Measurements from ENCODE around the gene BCL2. TPM values are rescaled to one million over a fixed set of nuclear protein-coding genes. Genes with fewer than 3 reads are reported as not detected.

The BCL2 gene
- polyA plus RNA-seq, 1 experiment: 0.35 TPM

DNA sequence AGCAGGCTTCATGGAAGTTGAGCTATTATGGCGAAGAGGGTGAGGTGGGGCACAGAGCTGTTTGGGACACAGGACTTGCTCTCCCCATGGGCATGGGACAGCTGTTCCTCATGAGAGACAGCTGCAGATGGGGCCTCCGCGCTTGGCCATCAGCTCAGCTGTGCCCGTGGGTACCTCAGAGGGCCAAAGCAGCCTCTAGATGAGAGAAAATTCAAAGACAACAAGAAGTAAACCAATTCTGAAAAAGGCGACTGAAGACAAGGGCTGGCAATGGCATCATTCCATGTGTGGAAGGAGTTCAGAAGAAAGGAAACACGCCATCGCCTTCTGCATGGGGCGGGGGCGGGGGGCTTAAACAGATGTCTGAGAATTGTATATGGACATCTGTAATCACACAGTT, 136.2 kb downstream of the BCL2 start:
- POLR2A ChIA-PET: no interaction called here
- no peak overlapping the region for H3K27ac ChIP-seq (ENCODE audit: low read depth, low read length)
- CTCF ChIA-PET: no interaction called here

GRCh38 chr18:63182861-63183260, 136.7 kb downstream of the BCL2 start:
- Histone ChIP-seq H3K9me3 (ENCODE audit: control insufficient read depth, insufficient read depth, low read length) (no peaks in the 10 kb centered on the region), H3K27me3 (ENCODE audit: control insufficient read depth, insufficient read depth, low read length) (peaks cover 23% of the 10 kb centered on the region), H3K4me3 (ENCODE audit: low read depth, low read length) (no peak overlapping the region), H3K27ac (ENCODE audit: low read depth, low read length) (no peak overlapping the region)
- DNase-seq (ENCODE audit: low read depth, low spot score): no peak
- POLR2A ChIA-PET: no interaction called here
- TF ChIP-seq, protein P1, sequence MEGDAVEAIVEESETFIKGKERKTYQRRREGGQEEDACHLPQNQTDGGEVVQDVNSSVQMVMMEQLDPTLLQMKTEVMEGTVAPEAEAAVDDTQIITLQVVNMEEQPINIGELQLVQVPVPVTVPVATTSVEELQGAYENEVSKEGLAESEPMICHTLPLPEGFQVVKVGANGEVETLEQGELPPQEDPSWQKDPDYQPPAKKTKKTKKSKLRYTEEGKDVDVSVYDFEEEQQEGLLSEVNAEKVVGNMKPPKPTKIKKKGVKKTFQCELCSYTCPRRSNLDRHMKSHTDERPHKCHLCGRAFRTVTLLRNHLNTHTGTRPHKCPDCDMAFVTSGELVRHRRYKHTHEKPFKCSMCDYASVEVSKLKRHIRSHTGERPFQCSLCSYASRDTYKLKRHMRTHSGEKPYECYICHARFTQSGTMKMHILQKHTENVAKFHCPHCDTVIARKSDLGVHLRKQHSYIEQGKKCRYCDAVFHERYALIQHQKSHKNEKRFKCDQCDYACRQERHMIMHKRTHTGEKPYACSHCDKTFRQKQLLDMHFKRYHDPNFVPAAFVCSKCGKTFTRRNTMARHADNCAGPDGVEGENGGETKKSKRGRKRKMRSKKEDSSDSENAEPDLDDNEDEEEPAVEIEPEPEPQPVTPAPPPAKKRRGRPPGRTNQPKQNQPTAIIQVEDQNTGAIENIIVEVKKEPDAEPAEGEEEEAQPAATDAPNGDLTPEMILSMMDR (IDR thresholded peaks at IDR 0.05; ENCODE audit: low read depth, low read length): no peak
- CTCF ChIA-PET: no interaction called here

More for the DNA sequence above, 136.2 kb downstream of the BCL2 start:
- TF ChIP-seq, protein P1 (IDR thresholded peaks at IDR 0.05; ENCODE audit: low read depth, low read length): no peak
- no peak for DNase-seq (ENCODE audit: low read depth, low spot score)
- peaks cover 18% of the 10 kb centered on the region for H3K27me3 ChIP-seq (ENCODE audit: control insufficient read depth, insufficient read depth, low read length)
- H3K4me3 ChIP-seq (ENCODE audit: low read depth, low read length): no peak overlapping the region
- H3K9me3 ChIP-seq (ENCODE audit: control insufficient read depth, insufficient read depth, low read length): no peaks in the 10 kb centered on the region

- TF ChIP-seq, protein P1 (IDR thresholded peaks at IDR 0.05; ENCODE audit: low read depth, low read length): no peak
- Histone ChIP-seq H3K9me3 (ENCODE audit: control insufficient read depth, insufficient read depth, low read length) (no peaks in the 10 kb centered on the region), H3K27ac (ENCODE audit: low read depth, low read length) (no peak overlapping the region), H3K4me3 (ENCODE audit: low read depth, low read length) (no peak overlapping the region), H3K27me3 (ENCODE audit: control insufficient read depth, insufficient read depth, low read length) (peaks cover 27% of the 10 kb centered on the region)
- no peak for DNase-seq (ENCODE audit: low read depth, low spot score)
- CTCF ChIA-PET: no interaction called here
- POLR2A ChIA-PET: no interaction called here
Observed at GRCh38 chr18:63182310-63182772, 137.2 kb downstream of the BCL2 start.

DNA sequence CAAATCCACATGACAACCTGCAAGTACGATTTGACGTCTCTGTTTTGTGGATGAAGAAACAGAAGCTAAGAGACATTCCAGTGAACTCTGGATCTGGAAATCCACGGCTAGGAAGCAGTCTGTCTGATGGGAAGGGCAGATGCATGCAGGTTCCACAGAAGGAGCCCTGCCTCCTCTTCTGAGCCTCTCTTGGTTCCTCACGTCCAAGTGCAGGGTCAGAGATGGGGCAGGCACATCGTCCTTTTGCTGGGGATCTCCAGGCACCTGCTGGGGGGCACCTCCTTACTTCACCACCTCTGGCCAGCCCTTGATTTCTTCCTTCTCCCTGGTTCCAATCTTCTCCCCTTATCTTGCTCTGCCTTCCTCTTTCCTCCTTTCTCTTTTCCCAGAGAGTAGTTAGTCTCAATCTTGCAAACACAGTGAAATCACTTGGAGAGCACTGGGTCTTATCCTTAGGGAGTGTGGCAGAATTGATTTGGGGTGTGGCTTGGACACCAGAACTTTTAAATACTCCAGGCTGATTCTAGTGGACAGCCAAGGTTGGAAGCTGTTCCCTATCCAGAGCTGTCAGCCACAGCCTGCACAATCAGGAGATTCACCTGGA, 137.8 kb downstream of the BCL2 start:
- no peak overlapping the region for H3K4me3 ChIP-seq (ENCODE audit: low read depth, low read length)
- no peak for DNase-seq (ENCODE audit: low read depth, low spot score)
- peaks cover 28% of the 10 kb centered on the region for H3K27me3 ChIP-seq (ENCODE audit: control insufficient read depth, insufficient read depth, low read length)
- no peaks in the 10 kb centered on the region for H3K9me3 ChIP-seq (ENCODE audit: control insufficient read depth, insufficient read depth, low read length)
- TF ChIP-seq, protein P1 (IDR thresholded peaks at IDR 0.05; ENCODE audit: low read depth, low read length): no peak
- ChIA-PET CTCF (interaction anchor here (1.2 kb wide), 1 partner anchor 50 kb away, joined by 4 read pairs; no protein-coding TSS in a partner anchor), POLR2A (no interaction called here)
- no peak overlapping the region for H3K27ac ChIP-seq (ENCODE audit: low read depth, low read length)

GRCh38 chr18:63180971-63181376, 138.6 kb downstream of the BCL2 start:
- Histone ChIP-seq H3K4me3 (ENCODE audit: low read depth, low read length) (no peak overlapping the region), H3K9me3 (ENCODE audit: control insufficient read depth, insufficient read depth, low read length) (no peaks in the 10 kb centered on the region), H3K27ac (ENCODE audit: low read depth, low read length) (no peak overlapping the region), H3K27me3 (ENCODE audit: control insufficient read depth, insufficient read depth, low read length) (peaks cover 28% of the 10 kb centered on the region)
- ChIA-PET CTCF (interaction anchor here (0.7 to 1.2 kb wide), 2 partner anchors 16 to 50 kb away, joined by 3 to 4 read pairs; no protein-coding TSS in a partner anchor), POLR2A (no interaction called here)
- no peak for DNase-seq (ENCODE audit: low read depth, low spot score)
- TF ChIP-seq, protein P1 (IDR thresholded peaks at IDR 0.05; ENCODE audit: low read depth, low read length): no peak

Measured in AG04450 (cell line).